ENCODE data around the gene IRGQ.
"Not testable (repeated sequence)": the region's sequence is repeated elsewhere in the genome, so short reads cannot be mapped to it uniquely, and the experiment has no call there.

IRGQ gene

GRCh38 chr19:43625918-43626579, 30.1 kb upstream of the IRGQ start:
- no peak for DNase-seq (ENCODE audit: insufficient read length, low spot score)
- no peak for FAIRE-seq

GRCh38 chr19:43624933-43625332, 29.0 kb upstream of the IRGQ start:
- DNase-seq (ENCODE audit: insufficient read length, low spot score) = no peak
- FAIRE-seq = no peak

- DNase-seq (ENCODE audit: insufficient read length, low spot score) (no peak), FAIRE-seq (no peak)
Measured at GRCh38 chr19:43623889-43624670, 28.1 kb upstream of the IRGQ start.

- FAIRE-seq (no peak), DNase-seq (ENCODE audit: insufficient read length, low spot score) (no peak)
Measured at GRCh38 chr19:43622956-43623355, 27.0 kb upstream of the IRGQ start.

GRCh38 chr19:43622070-43622469, 26.1 kb upstream of the IRGQ start:
- DNase-seq (ENCODE audit: insufficient read length, low spot score) = no peak
- FAIRE-seq = no peak

DNA sequence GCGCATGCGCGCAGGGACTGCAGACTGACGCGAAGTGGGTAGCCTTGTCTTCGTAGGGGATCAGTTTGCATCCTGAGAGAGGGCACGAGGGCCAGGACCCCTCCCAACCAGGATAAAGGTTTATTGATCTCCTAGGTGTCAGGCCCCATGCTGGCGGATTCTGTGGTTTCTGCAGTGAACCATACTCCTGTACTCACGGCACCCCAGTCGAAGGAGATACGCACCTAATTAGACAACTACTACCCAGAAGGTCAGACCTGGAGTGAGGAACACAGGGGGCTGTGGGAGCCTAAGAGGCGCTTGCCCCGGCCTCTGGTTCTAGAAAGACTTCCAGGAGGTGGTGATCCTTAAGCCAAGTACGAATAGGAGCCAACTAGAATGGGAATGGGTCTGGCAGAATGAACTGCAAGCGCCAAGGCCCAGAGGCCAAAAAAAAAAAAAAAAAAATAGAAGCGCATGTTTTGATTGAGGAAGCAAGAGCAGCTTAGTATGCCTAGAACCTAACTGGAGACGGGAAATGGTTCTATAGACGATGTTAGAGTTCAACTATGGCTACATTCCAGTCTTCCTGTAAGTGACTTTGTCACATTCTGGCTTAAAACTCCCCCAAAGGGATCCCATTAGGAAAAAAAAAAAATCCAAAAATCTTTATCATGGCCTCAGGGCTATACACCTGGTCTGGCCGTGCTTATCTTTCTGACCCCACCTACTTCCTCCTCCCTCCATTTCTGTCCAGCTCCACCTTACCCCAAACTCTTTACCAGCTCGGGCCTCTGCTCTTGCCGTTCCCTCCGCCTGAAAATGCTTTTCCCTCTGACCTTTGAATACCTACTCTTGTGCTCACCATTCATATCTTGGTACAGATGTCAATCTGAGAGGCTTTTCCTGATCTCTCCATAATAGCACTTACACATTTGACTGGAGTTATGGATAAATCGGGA, 24.4 kb upstream of the IRGQ start:
- FAIRE-seq (no peak), DNase-seq (ENCODE audit: insufficient read length, low spot score) (no peak)

DNA sequence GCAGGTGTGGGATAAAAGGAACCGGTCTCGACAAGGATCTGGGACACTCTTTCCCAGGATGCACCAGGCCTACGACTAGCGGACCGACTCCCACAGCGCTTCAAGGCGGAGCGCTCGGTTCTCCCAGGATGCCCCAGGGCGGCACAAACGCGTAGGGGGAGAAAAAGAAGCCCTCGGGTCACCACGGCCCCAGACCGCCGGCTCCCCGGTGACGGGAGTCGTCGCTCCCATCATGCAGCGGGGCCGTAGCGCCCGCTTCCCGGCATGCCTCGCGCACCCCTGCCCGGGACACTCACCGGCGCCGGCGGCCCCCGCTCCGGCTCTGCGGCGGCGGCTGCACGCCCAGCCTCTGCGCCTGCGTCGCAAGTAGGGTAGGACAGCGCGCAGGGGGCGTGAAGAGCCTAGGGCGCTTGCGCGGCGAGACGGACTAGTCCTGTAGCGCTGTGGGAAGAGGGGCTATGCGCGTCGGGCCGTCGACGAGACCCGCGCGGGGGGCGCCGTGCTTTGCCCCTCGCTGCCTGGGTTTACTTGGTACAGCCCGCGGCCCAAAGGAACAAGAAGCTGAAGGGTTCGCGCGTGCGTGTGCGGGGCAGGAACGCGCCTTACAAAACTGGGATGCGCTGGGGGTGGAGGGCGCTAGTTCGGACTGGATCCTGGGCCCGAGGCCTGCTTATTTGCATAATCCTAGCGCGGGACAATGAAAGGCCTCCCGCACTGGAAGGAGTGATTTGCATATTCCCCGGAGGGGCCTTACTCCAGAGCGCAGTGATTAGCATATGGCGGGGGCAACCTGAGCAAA, 23.5 kb upstream of the IRGQ start, which contains the start of gene ZNF428:
Gene ZNF428, minus strand, starts transcription at position 368 of the 799 bp plus-strand sequence. CDS start 5,325 bp downstream, outside the sequence.
- peak; percentile 95 for DNase-seq (ENCODE audit: insufficient read length, low spot score)
- peak; percentile 93 for FAIRE-seq

DNA sequence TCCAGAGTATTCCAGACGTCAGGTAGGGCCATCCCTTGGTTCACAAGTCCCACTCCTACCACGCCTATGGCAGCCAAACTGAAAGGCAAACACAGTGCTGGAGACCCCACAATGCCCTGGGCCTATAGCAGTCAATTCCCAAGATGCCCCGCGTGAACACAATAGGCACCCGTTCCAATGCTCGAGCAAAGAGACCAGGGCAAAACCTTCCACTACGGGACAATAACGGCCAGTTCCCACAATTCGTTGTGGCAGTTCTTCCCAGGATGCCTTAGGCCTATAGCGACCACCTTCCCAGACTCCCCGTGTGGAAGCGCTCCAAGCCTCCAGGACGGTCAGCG, 23.0 kb upstream of the IRGQ start:
- FAIRE-seq (peak; percentile 33), DNase-seq (ENCODE audit: insufficient read length, low spot score) (peak; percentile 60)

DNA sequence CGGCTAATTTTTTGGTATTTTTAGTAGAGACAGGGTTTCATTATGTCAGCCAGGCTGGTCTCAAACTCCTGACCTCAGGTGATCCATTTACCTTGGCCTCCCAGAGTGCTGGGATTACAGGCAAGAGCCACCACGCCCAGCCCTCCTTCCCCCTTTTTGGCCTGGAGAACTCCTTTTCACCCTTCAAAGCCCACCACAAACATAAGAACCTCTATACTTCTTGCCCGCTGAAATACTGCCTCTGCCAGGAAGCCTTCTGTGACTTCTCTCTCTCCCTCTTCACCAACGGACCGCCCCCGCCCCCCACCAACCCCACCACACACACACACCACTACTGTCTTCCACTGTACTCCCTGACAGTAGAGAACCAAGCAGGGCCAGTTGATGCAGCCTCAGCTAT, 21.0 kb upstream of the IRGQ start:
- DNase-seq (ENCODE audit: insufficient read length, low spot score) = no peak
- no peak for FAIRE-seq

GRCh38 chr19:43616306-43616705, 20.4 kb upstream of the IRGQ start:
- DNase-seq (ENCODE audit: insufficient read length, low spot score) (no peak), FAIRE-seq (no peak)

- FAIRE-seq = no peak
- no peak for DNase-seq (ENCODE audit: insufficient read length, low spot score)
Measured at GRCh38 chr19:43612374-43612773, 16.4 kb upstream of the IRGQ start.

GRCh38 chr19:43611788-43612187, 15.9 kb upstream of the IRGQ start, which contains the start of gene SRRM5:
SRRM5 (plus strand) TSS chr19:43612088; CDS start chr19:43612122, 34 bp downstream.
- DNase-seq (ENCODE audit: insufficient read length, low spot score) = no peak
- no peak for FAIRE-seq

DNA sequence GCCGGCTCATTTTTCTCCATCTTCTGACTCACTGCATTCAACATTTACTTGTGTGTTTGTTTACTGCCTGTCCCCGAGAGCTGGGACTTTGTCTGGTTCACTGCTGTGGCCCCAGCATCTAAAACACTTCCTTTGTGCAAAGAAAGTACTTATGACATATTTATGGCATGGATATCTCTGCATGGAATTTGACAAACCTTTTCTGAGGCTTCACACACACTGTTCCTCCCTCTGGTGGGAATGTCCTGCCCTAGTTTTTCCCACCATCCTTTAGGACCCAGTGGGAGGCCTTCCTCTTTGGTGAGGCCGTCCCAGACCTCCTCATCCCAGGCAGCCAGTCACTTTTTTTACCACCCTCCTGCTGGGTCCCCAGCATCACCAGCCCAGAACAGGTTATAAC, 14.6 kb upstream of the IRGQ start:
- FAIRE-seq (no peak), DNase-seq (ENCODE audit: insufficient read length, low spot score) (no peak)

DNA sequence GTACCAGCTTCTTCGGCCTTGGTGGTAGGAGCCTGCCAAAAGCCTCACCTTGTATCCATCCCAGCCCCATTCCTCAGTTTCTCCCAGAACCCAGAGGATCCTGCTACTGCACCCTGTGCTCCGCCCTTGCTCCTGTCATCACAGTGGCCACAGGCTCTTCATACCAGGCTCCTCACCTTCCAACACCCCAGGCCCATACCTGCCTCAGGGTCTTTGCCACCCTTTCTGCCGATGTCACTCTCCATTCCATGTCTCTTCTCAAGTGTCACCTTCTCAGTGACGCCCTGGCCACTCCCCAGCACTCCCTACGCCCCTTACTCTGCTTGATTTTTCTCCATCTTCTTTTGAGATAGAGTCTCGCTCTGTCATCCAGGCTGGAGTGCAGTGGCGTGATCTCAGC, 13.9 kb upstream of the IRGQ start:
- no peak for FAIRE-seq
- no peak for DNase-seq (ENCODE audit: insufficient read length, low spot score)

DNA sequence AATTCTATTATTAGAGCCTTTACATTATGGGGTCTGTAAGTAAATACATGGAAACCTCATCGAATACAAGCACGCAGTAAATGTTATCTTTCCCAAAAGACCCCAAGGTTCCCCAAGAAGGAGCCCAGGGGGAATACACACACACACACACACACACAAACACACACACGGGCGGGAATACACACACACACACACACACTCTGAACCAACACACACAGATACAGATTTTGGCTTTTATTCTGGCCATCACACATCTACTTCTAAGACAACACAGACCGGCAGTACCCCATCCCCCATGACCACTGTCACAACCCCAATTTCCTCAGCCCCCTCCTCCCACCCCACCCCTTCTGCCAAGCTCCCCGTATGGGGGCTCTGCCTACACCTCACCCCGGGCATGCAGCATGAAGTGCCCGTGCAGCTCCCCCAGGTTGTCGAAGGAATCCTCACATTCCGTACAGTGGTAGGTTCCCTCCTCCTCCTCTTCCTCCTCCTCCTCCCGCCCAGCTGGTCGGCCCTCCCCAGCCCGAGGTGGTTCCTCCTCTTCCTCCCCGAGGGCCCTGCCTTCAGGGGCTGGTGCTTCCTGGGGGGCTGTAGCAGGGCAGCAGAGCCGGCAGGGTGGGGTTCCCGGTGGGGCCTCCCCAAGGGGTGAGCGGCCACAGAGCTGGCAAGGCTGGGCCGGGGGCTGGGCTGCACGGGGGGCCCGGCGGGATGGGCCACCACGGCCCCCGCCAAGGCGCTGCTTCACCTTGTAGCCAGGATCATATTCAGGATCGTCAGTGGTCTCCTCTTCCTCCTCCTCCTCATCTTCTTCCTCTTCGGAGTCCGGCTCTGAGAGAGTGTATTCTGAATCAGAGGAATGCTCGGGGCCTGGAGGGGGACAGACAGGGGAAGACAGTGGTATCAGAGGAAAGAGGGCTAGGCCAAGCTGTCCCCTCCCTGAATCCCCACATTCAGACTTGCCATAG, 11.6 kb upstream of the IRGQ start:
- FAIRE-seq = no peak
- no peak for DNase-seq (ENCODE audit: insufficient read length, low spot score)

GRCh38 chr19:43606569-43607229, 10.8 kb upstream of the IRGQ start:
- FAIRE-seq (no peak), DNase-seq (ENCODE audit: insufficient read length, low spot score) (no peak)

DNA sequence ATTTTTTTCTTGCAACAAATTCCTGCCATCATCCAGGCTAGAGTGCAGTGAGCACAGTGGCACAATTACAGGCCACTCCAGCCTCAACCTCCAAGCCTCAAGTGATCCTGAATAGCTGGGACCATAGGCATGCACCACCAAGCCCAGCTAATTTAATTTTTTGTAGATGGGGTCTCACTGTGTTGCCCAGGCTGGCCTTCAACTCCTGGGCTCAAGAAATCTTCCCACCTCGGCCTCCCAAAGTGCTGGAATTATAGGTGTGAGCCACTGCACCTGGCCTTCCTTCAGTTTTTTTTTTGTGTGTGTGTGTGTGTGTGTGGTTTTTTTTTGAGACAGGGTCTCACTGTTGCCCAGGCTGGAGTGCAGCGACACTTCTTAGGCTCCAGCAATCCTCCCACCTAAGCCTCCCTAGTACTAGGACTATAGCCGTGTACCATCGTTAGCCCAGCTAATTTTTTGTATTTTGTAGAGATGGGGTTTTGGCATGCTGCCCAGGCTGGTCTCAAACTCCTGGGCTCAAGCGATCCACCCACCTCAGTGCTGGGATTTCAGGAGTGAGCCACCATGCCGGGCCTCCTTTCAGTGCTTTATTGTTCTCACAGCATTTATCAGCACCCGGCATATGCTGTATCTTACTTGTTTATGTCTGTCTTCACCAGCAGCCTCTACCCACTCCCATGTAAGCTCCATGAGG, 10.1 kb upstream of the IRGQ start:
- no peak for FAIRE-seq
- DNase-seq (ENCODE audit: insufficient read length, low spot score) = no peak

GRCh38 chr19:43600326-43600725, 4.4 kb upstream of the IRGQ start:
- FAIRE-seq; DNase-seq (ENCODE audit: insufficient read length, low spot score): not testable (repeated sequence)

Data from HTR-8/SVneo (cell line).